ENCODE measurements around the gene INPP4A. TPM values are rescaled to one million over a fixed set of nuclear protein-coding genes. Genes with fewer than 3 reads are reported as not detected.

INPP4A gene
- total RNA-seq, 1 donor from 2014 or later, result 40.7 TPM

GRCh38 chr2:98564541-98565132, 120.0 kb downstream of the INPP4A start:
- no peak for TF ChIP-seq CTCF (IDR thresholded peaks at IDR 0.05; ENCODE audit: unreplicated experiment)
- Mint-ChIP-seq H3K4me3 (no peak overlapping the region), H3K4me1 (peaks cover 4% of the 10 kb centered on the region), H3K36me3 (peaks cover 24% of the 10 kb centered on the region), H3K27ac (no peak overlapping the region), H3K9me3 (no peaks in the 10 kb centered on the region), H3K27me3 (ENCODE audit: low read depth) (no peaks in the 10 kb centered on the region)
- DNase-seq (ENCODE audit: low spot score in 2 of 2, unreplicated experiment in 2 of 2), result no peak

GRCh38 chr2:98565286-98565860, 120.7 kb downstream of the INPP4A start:
- H3K4me3 Mint-ChIP-seq, result no peak overlapping the region
- TF ChIP-seq CTCF (IDR thresholded peaks at IDR 0.05; ENCODE audit: unreplicated experiment), result no peak
- DNase-seq (ENCODE audit: low spot score in 2 of 2, unreplicated experiment in 2 of 2), result no peak
- H3K27me3 Mint-ChIP-seq (ENCODE audit: low read depth), result no peaks in the 10 kb centered on the region
- H3K36me3 Mint-ChIP-seq, result peaks cover 29% of the 10 kb centered on the region
- H3K4me1 Mint-ChIP-seq, result peaks cover 4% of the 10 kb centered on the region
- no peak overlapping the region for H3K27ac Mint-ChIP-seq
- H3K9me3 Mint-ChIP-seq, result no peaks in the 10 kb centered on the region

DNA sequence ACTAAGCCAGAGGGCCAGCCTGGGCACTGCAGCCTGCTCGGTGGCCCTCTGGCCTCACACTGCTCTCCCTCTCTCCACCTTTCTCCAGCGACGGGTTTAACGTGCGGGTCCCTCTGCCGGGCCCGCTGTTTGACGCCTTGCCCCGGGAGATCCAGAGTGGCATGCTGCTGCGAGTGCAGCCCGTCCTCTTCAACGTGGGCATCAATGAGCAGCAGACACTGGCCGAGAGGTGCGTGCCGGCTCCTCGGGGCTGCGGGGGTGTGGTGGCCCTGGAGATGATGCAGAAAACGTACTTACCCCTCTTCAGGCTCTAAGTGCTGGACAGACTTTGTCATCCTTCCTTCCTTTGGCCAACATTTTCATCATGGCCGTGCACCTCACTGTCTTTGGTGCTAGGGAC, 121.3 kb downstream of the INPP4A start:
- Mint-ChIP-seq H3K36me3 (peaks cover 29% of the 10 kb centered on the region), H3K4me3 (no peak overlapping the region)
- no peak for DNase-seq (ENCODE audit: low spot score in 2 of 2, unreplicated experiment in 2 of 2)

DNA sequence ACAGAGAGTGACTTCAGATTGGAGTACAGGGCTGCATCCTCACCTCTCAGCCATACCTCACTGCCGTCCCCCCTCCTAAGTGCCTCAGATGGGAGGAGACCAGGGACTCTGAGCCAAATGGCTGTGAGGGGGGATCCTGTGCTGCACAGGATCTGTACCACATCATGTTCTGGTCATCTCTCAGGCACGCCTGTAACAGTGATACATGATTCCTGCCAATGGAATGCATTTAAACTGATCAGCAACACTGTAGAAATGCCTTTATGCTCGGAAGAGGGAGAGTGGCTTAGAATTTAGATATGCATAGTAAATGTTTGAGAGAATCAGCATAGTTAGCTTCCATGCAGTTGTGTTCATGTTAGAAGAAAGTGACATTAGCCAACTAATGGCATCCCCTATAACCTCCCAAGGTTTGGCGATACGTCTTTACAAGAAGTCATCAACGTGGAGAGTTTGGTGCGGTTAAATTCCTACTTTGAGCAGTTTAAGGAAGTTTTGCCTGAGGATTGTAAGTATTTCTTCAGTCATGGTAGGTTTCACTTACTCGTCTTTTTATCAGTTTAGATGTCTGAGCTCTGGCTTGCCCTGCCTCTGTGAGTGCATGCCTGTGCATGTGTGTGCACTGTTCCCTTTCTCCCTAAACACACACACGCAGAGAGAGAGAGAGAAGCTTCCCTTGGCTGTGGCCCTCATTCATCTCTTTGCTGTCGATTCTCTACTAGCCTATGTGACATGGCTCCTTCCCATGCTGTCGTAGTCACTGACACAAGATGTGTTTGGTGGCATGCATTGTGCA, 123.7 kb downstream of the INPP4A start:
- H3K4me3 Mint-ChIP-seq, result no peak overlapping the region
- H3K9me3 Mint-ChIP-seq, result no peaks in the 10 kb centered on the region
- H3K27me3 Mint-ChIP-seq (ENCODE audit: low read depth), result no peaks in the 10 kb centered on the region
- no peaks in the 10 kb centered on the region for H3K4me1 Mint-ChIP-seq
- no peak for TF ChIP-seq CTCF (IDR thresholded peaks at IDR 0.05; ENCODE audit: unreplicated experiment)
- no peak for DNase-seq (ENCODE audit: low spot score in 2 of 2, unreplicated experiment in 2 of 2)
- peaks cover 29% of the 10 kb centered on the region for H3K36me3 Mint-ChIP-seq
- no peak overlapping the region for H3K27ac Mint-ChIP-seq

More for the DNA sequence above, 121.3 kb downstream of the INPP4A start:
- no peaks in the 10 kb centered on the region for H3K9me3 Mint-ChIP-seq
- H3K27ac Mint-ChIP-seq, result no peak overlapping the region
- no peak for TF ChIP-seq CTCF (IDR thresholded peaks at IDR 0.05; ENCODE audit: unreplicated experiment)
- no peaks in the 10 kb centered on the region for H3K27me3 Mint-ChIP-seq (ENCODE audit: low read depth)
- peaks cover 4% of the 10 kb centered on the region for H3K4me1 Mint-ChIP-seq

- H3K27me3 Mint-ChIP-seq (ENCODE audit: low read depth), result no peaks in the 10 kb centered on the region
- H3K27ac Mint-ChIP-seq, result no peak overlapping the region
- peak; percentile 41 to 56 for DNase-seq (ENCODE audit: low spot score in 2 of 2, unreplicated experiment in 2 of 2)
- TF ChIP-seq CTCF (IDR thresholded peaks at IDR 0.05; ENCODE audit: unreplicated experiment), result peak; percentile 85
- H3K36me3 Mint-ChIP-seq, result peaks cover 34% of the 10 kb centered on the region
- H3K4me3 Mint-ChIP-seq, result no peak overlapping the region
- no peaks in the 10 kb centered on the region for H3K9me3 Mint-ChIP-seq
- no peaks in the 10 kb centered on the region for H3K4me1 Mint-ChIP-seq
Observed at GRCh38 chr2:98569197-98569793, 124.6 kb downstream of the INPP4A start.
